Colonic mucosa (tissue), 4 donors: Measurements from ENCODE around the gene CYP2R1. TPM values are rescaled to one million over a fixed set of nuclear protein-coding genes. Genes with fewer than 3 reads are reported as not detected.
"Not testable (repeated sequence)": the region's sequence is repeated elsewhere in the genome, so short reads cannot be mapped to it uniquely, and the experiment has no call there.

Source experiments
- DNase-seq: peaks from one replicate; pipeline ENCODE4 v3.0.0-alpha.2; 2020
- H3K27ac ChIP-seq: fragments of 200-600 bp; one replicate; pipeline ENCODE4 v1.8.0; 2021
- H3K27me3 ChIP-seq: fragments of 200-600 bp; one replicate; pipeline ENCODE4 v1.8.0; 2021
- H3K36me3 ChIP-seq: fragments of 200-600 bp; one replicate; pipeline ENCODE4 v1.8.0; 2021
- H3K4me1 ChIP-seq: fragments of 200-600 bp; one replicate; pipeline ENCODE4 v1.8.0; 2021; ENCODE audit warnings: mild to moderate bottlenecking
- H3K4me3 ChIP-seq: fragments of 200-600 bp; one replicate; pipeline ENCODE4 v1.8.0; 2021
- H3K9ac ChIP-seq, 2 donors: one replicate each; pipeline ENCODE4 v1.7.0; 2013; ENCODE audit warnings: control low read depth in 2 of 2, low read depth in 2 of 2, low read length in 2 of 2
- H3K9me3 ChIP-seq: fragments of 200-600 bp; one replicate; pipeline ENCODE4 v1.8.0; 2021
- intact Hi-C: fragments of 100-400 bp; cut with DNase I; formaldehyde crosslinking; loops from one replicate; pipeline ENCODE4 v1.14.1; 2022
- total RNA-seq, 2 donors: library from RNA; stranded (reverse); fragmentation: NEBNext Ultra II Directional in 1 of 2; extraction: Animal tissue kit (Norgen Biotek cat#: 25700) in 1 of 2; gene quantifications; one replicate each; pipeline ENCODE4 v1.2.1, GENCODE V29; 2021
- TF ChIP-seq, protein P1 (sequence below): fragments of 200-600 bp; IDR thresholded peaks from one replicate; pipeline ENCODE4 v1.8.0; 2022; ENCODE audit warnings: antibody characterized with exemption, mild to moderate bottlenecking
- donor health status: healthy.
- donor health status: DM: no; HTN: no; CAD: no.
- donor health status: DM: no; HTN: no; CAD: no.

The CYP2R1 gene
- total RNA-seq, 2 donors from 2014 or later = 11.1 to 17.7 TPM

DNA sequence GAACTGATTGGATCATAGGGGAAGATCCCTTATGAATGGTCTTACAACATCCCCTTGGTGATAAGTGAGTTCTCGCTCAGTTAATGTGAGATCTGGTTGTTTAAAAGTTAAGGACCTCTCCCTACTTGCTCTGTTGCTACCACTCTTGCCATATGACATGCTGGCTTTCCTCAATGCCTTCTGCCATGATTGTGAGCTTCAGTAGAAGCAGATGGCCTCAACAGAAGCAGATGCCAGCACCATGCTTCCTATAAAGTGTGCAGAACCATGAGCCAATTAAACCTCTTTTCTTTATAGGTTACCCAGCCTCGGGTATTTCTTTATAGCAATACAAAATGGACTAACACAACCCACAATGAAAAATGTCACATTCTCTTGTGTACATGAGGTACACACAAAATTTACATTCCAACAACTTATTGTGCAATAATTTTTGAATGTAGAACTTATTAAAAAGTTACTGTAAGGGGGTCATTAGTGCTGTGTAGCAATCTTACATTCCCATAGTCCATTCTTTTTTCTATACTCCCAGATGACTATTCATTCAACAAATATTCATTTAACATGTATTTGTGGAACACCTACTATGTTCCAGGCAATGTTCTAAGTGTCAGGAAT, 10.3 kb downstream of the CYP2R1 start:
- TF ChIP-seq, protein P1, sequence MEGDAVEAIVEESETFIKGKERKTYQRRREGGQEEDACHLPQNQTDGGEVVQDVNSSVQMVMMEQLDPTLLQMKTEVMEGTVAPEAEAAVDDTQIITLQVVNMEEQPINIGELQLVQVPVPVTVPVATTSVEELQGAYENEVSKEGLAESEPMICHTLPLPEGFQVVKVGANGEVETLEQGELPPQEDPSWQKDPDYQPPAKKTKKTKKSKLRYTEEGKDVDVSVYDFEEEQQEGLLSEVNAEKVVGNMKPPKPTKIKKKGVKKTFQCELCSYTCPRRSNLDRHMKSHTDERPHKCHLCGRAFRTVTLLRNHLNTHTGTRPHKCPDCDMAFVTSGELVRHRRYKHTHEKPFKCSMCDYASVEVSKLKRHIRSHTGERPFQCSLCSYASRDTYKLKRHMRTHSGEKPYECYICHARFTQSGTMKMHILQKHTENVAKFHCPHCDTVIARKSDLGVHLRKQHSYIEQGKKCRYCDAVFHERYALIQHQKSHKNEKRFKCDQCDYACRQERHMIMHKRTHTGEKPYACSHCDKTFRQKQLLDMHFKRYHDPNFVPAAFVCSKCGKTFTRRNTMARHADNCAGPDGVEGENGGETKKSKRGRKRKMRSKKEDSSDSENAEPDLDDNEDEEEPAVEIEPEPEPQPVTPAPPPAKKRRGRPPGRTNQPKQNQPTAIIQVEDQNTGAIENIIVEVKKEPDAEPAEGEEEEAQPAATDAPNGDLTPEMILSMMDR = no peak
- Histone ChIP-seq H3K9ac (no peak overlapping the region), H3K4me3 (no peak overlapping the region), H3K4me1 (no peaks in the 10 kb centered on the region), H3K9me3 (no peaks in the 10 kb centered on the region), H3K27ac (no peak overlapping the region), H3K36me3 (no peaks in the 10 kb centered on the region), H3K27me3 (no peaks in the 10 kb centered on the region)
- intact Hi-C loops = no loop called here
- no peak for DNase-seq

- H3K27ac ChIP-seq = no peak overlapping the region
- H3K9ac ChIP-seq = no peak overlapping the region
- no peaks in the 10 kb centered on the region for H3K36me3 ChIP-seq
- TF ChIP-seq, protein P1 = no peak
- H3K4me1 ChIP-seq = no peaks in the 10 kb centered on the region
- no peak overlapping the region for H3K4me3 ChIP-seq
- DNase-seq = no peak
- intact Hi-C loops = no loop called here
- no peaks in the 10 kb centered on the region for H3K27me3 ChIP-seq
- H3K9me3 ChIP-seq = no peaks in the 10 kb centered on the region
Measured at GRCh38 chr11:14875163-14875562, 16.9 kb downstream of the CYP2R1 start.

- Histone ChIP-seq H3K4me3 (no peak overlapping the region), H3K27me3 (no peaks in the 10 kb centered on the region), H3K36me3 (no peaks in the 10 kb centered on the region), H3K9me3 (no peaks in the 10 kb centered on the region), H3K27ac (no peak overlapping the region), H3K9ac (no peak overlapping the region), H3K4me1 (no peaks in the 10 kb centered on the region)
- intact Hi-C loops = no loop called here
- no peak for DNase-seq
- TF ChIP-seq, protein P1 = no peak
Measured at GRCh38 chr11:14873632-14874031, 18.4 kb downstream of the CYP2R1 start.

GRCh38 chr11:14872032-14872431, 20.0 kb downstream of the CYP2R1 start:
- Histone ChIP-seq H3K36me3 (no peaks in the 10 kb centered on the region), H3K4me3 (no peak overlapping the region), H3K4me1 (no peaks in the 10 kb centered on the region), H3K27ac (no peak overlapping the region), H3K27me3 (no peaks in the 10 kb centered on the region), H3K9ac (no peak overlapping the region), H3K9me3 (no peaks in the 10 kb centered on the region)
- TF ChIP-seq, protein P1 = no peak
- intact Hi-C loops = no loop called here
- no peak for DNase-seq

- H3K27ac ChIP-seq, H3K4me3 ChIP-seq, DNase-seq, H3K9me3 ChIP-seq, H3K9ac ChIP-seq, H3K36me3 ChIP-seq, H3K27me3 ChIP-seq, intact Hi-C loops, H3K4me1 ChIP-seq: not testable (repeated sequence)
Measured at GRCh38 chr11:14863775-14864174, 28.3 kb downstream of the CYP2R1 start.

- H3K4me1 ChIP-seq = no peaks in the 10 kb centered on the region
- H3K4me3 ChIP-seq = no peak overlapping the region
- peak; percentile 86 for DNase-seq
- H3K36me3 ChIP-seq = no peaks in the 10 kb centered on the region
- intact Hi-C loops = no loop called here
- H3K9me3 ChIP-seq = no peaks in the 10 kb centered on the region
- H3K9ac ChIP-seq = no peak overlapping the region
- no peaks in the 10 kb centered on the region for H3K27me3 ChIP-seq
- H3K27ac ChIP-seq = peak overlapping the region; percentile 41
- TF ChIP-seq, protein P1 = no peak
Measured at GRCh38 chr11:14861680-14862079, 30.4 kb downstream of the CYP2R1 start.
